ENCODE data around the gene CXorf66.

- TF ChIP-seq CTCF (IDR thresholded peaks at IDR 0.05) = no peak
- TF ChIP-seq ZFX (IDR thresholded peaks at IDR 0.05; ENCODE audit: borderline replicate concordance) = no peak
Observed at GRCh38 chrX:139945075-139945474, 20.2 kb downstream of the CXorf66 start.

Measured in 22Rv1 (cell line).